ENCODE results near the gene CARD10.

- TF ChIP-seq CHD2 (IDR thresholded peaks at IDR 0.05; ENCODE audit: low read length, partially characterized antibody) (no peak), REST (IDR thresholded peaks at IDR 0.05; ENCODE audit: low read depth, low read length) (no peak), CTCF (IDR thresholded peaks at IDR 0.05) (no peak), SMC3 (IDR thresholded peaks at IDR 0.05; ENCODE audit: low read depth, low read length) (no peak), RAD21 (IDR thresholded peaks at IDR 0.05; ENCODE audit: low read length) (no peak), JUND (IDR thresholded peaks at IDR 0.05) (no peak), RXRA (IDR thresholded peaks at IDR 0.05; ENCODE audit: borderline replicate concordance, low read depth) (no peak), YY1 (IDR thresholded peaks at IDR 0.05; ENCODE audit: low read depth) (no peak), FOXM1 (IDR thresholded peaks at IDR 0.05; ENCODE audit: low read depth) (no peak), USF2 (IDR thresholded peaks at IDR 0.05; ENCODE audit: borderline replicate concordance, low read depth, low read length) (no peak)
Measured at GRCh38 chr22:37534445-37534844, 15.2 kb upstream of the CARD10 start.

All from SK-N-SH (cell line).